Effector memory CD4-positive, alpha-beta T cell (primary cell): Measurements from ENCODE around the gene SHE.
A peak's percentile ranks its signal among the peaks of the same experiment; 100 is the strongest.

Experiments used
- DNase-seq, 3 donors: peaks; one replicate each; pipeline ENCODE4 v3.0.0-alpha.2; 2020
- H3K27ac ChIP-seq: 2 replicates; pipeline ENCODE4 v1.7.0; 2013; ENCODE audit warnings: mild to moderate bottlenecking, low read length, moderate library complexity; ENCODE audit not compliant: insufficient read depth, poor library complexity, severe bottlenecking
- H3K27me3 ChIP-seq: replicated peaks from 2 replicates; pipeline ENCODE4 v1.7.0; 2013; ENCODE audit warnings: mild to moderate bottlenecking, low read length; ENCODE audit not compliant: insufficient read depth, control insufficient read depth, poor library complexity, severe bottlenecking
- H3K36me3 ChIP-seq: 2 replicates; pipeline ENCODE4 v1.7.0; 2013; ENCODE audit warnings: mild to moderate bottlenecking, low read length, moderate library complexity; ENCODE audit not compliant: control insufficient read depth, insufficient read depth
- H3K4me1 ChIP-seq: 2 replicates; pipeline ENCODE4 v1.7.0; 2013; ENCODE audit warnings: low read length, mild to moderate bottlenecking; ENCODE audit not compliant: control insufficient read depth, insufficient read depth, poor library complexity, severe bottlenecking
- H3K4me3 ChIP-seq: 2 replicates; pipeline ENCODE4 v1.7.0; 2013; ENCODE audit warnings: low read length, low read depth, mild to moderate bottlenecking; ENCODE audit not compliant: insufficient read depth, poor library complexity, severe bottlenecking
- H3K9me3 ChIP-seq: 2 replicates; pipeline ENCODE4 v1.7.0; 2013; ENCODE audit warnings: mild to moderate bottlenecking, low read length, moderate library complexity; ENCODE audit not compliant: control insufficient read depth
- total RNA-seq, 3 donors: gene quantifications; one replicate each; lab custom pipeline; 2026; lab: John Stamatoyannopoulos, UW

SHE gene
- total RNA-seq: 0 to 0.09 (median 0) reads per million in 3 donors

DNA sequence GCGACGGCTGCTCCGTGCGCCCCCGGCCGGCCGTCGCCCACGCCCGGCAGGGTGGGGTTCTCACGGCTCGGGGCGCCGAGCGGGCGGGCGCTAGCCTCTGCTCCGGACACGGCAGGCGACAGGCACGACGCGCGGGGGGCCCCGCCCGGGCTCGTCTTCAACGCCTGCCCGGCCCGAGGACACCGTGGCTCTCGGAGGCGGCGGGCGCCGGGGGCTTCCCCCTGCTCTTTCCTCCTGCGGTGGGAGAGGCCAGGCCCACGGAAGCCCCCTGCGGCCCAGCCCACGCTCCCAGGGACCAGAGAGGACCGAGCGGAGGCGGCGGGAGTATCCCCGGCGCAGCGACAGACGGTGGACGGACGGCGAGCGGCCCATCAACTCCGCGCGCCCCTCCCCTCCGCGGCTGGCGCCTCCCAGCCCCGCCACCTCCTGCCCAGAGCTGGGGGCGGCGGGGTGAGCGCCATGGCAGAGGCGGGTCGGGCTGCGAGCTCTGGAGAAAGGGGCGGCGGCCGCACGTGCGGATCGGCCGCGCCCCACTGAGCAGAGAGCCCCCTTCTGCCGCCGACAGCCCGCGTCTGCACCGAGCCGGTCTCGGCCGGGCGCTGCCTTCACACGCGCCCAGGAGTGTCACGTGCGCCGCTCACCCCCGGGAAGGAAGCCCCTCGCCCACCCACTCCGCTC lies at the start of gene SHE, which contains the start of gene TDRD10:
SHE (minus strand) TSS at position 347 of the 678 bp plus-strand sequence. CDS start 386 bp downstream, outside the sequence.
TDRD10 (plus strand) TSS at position 154 of the 678 bp plus-strand sequence. CDS start 4,685 bp downstream, outside the sequence.
- no peaks in the 10 kb centered on the region for H3K36me3 ChIP-seq
- no peak for DNase-seq
- H3K27me3 ChIP-seq: peaks cover 29% of the 10 kb centered on the region
- no peaks in the 10 kb centered on the region for H3K9me3 ChIP-seq
- H3K4me3 ChIP-seq: peak within 1 kb of the TSS; percentile 42
- H3K27ac ChIP-seq: no peak within 1 kb of the TSS
- peaks cover 9% of the 10 kb centered on the region for H3K4me1 ChIP-seq

DNA sequence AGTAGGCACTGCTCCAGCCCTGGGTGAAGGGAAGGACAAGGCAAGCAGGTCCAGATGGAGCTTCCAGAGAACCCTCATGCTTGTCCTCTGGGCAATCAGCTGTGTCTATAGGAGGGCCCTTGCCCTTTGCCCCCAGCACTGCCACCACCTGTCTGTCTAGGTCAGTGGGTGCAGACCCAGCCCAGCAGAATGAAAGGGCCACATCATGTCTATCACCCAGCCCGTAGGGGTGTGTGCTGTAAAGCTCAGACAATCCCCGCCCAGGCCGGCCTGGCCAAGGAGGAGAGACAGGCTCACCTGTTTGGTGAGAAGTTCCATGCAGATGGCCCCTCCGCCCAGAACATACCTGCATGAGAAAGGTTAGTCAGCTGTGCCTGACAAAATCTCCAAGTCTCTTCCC lies 49.3 kb upstream of the SHE start:
- Histone ChIP-seq H3K36me3 (peaks cover 71% of the 10 kb centered on the region), H3K27ac (no peak overlapping the region), H3K4me3 (no peak overlapping the region), H3K4me1 (peaks cover 4% of the 10 kb centered on the region), H3K9me3 (no peaks in the 10 kb centered on the region), H3K27me3 (no peaks in the 10 kb centered on the region)
- no peak for DNase-seq

DNA sequence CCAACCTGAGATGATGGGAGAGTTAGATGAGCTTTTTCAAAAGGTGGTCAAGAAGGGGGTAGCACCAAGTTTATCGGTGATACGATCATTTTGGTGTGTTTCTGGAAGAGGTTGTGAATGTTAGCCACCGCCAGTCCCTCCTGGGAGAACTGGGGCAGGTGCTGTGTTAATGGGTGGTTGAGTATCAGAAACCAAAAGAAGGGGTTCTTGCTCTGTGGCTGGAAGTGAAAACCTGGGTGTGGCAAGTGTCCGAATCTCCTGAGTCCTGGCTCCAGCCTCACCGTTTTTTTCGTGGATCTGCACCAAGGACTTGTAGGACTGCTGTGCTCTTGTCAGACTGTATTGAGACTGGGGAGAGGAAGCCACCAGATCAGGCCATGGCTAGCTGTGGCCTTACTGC lies 48.4 kb upstream of the SHE start:
- DNase-seq: no peak
- no peak overlapping the region for H3K4me3 ChIP-seq
- no peaks in the 10 kb centered on the region for H3K4me1 ChIP-seq
- no peaks in the 10 kb centered on the region for H3K27me3 ChIP-seq
- H3K27ac ChIP-seq: no peak overlapping the region
- peaks cover 64% of the 10 kb centered on the region for H3K36me3 ChIP-seq
- H3K9me3 ChIP-seq: no peaks in the 10 kb centered on the region

DNA sequence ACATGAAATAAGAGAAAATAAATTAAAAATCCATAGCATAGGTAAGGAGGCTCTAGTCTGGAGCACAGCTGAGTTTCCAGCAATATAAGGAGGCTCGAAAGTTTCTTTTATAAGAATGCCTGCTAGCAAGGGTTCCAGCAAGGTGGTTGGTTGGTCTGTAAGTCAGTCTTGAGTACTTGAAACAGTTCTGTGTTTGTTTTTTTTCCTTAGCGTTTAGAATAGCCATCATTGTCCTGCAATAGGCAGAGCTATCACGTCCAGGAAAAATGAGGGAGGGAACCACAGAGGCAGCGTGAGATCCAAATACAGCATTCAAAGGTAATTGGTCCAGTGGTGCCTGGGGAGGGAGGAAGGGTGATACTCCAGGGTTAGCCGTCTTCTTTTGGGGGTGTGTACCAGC lies 47.9 kb upstream of the SHE start:
- H3K4me3 ChIP-seq: no peak overlapping the region
- H3K27ac ChIP-seq: no peak overlapping the region
- DNase-seq: no peak
- H3K4me1 ChIP-seq: no peaks in the 10 kb centered on the region
- H3K36me3 ChIP-seq: peaks cover 59% of the 10 kb centered on the region
- no peaks in the 10 kb centered on the region for H3K27me3 ChIP-seq
- H3K9me3 ChIP-seq: no peaks in the 10 kb centered on the region

- DNase-seq: no peak
- Histone ChIP-seq H3K4me1 (no peaks in the 10 kb centered on the region), H3K27me3 (no peaks in the 10 kb centered on the region), H3K27ac (no peak overlapping the region), H3K36me3 (peaks cover 51% of the 10 kb centered on the region), H3K4me3 (no peak overlapping the region), H3K9me3 (no peaks in the 10 kb centered on the region)
Measured at GRCh38 chr1:154549202-154549770, 47.1 kb upstream of the SHE start.

DNA sequence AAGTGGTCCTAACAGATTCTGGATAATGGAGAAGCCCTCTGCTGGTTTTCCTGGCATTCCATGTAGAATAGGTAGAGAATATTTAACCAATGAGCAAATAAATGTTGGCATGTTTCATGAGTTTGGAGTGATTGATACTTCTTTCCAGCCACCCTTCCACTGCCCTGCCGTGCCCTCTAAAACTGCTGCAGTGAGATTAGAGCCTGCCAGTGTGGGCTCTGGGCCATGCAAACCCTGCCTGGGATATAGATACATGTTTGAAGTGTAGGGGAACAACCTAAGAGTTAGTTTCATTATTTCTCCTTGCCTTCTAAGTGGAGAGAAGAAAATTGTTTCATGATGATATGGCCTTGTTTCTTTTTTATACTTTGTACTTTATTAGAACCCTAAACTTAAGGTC lies 45.8 kb upstream of the SHE start:
- no peak overlapping the region for H3K27ac ChIP-seq
- no peak for DNase-seq
- peaks cover 38% of the 10 kb centered on the region for H3K36me3 ChIP-seq
- no peaks in the 10 kb centered on the region for H3K27me3 ChIP-seq
- H3K4me3 ChIP-seq: no peak overlapping the region
- H3K4me1 ChIP-seq: no peaks in the 10 kb centered on the region
- no peaks in the 10 kb centered on the region for H3K9me3 ChIP-seq

GRCh38 chr1:154547105-154547732 lies 45.0 kb upstream of the SHE start:
- DNase-seq: no peak
- Histone ChIP-seq H3K4me1 (no peaks in the 10 kb centered on the region), H3K27ac (no peak overlapping the region), H3K4me3 (no peak overlapping the region), H3K27me3 (no peaks in the 10 kb centered on the region), H3K9me3 (no peaks in the 10 kb centered on the region), H3K36me3 (peaks cover 30% of the 10 kb centered on the region)

DNA sequence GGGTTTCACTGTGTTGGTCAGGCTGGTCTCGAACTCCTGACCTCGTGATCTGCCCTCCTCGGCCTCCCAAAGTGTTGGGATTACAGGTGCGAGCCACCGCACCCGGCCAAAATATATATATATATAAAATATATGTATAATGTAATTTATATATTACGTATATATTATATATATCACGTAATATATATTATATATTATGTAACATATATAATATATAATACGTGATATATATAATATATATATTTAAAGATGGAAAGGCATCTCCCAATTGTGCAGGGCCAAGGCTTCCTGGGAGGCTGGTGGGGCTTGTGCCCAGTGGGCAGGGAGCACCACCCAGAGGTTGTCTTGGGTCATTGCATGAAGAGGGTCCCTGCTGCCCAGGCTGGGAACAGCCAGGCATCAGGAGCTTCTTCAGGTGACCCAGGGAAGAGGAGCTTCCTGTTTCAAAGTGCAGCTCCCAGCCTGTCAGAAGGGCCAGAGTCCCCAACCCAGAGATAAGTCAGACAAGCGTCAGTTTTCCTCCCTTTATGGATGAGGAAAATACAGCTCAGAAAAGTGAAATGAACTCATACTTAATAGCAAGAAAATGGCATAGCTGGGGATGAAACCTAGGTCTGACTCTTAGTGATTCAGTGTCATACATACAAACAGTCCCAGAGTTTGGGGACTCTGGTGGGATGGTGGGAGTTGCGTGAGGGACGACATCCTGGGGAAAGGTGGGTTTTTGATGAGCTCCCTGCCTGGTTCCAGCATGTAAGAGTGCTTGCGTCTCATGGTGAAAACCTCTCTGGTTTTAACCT lies 44.3 kb upstream of the SHE start:
- H3K4me1 ChIP-seq: no peaks in the 10 kb centered on the region
- H3K36me3 ChIP-seq: peaks cover 22% of the 10 kb centered on the region
- no peaks in the 10 kb centered on the region for H3K9me3 ChIP-seq
- no peak overlapping the region for H3K27ac ChIP-seq
- peak in 1 of 3 donors; percentile 34 for DNase-seq
- no peaks in the 10 kb centered on the region for H3K27me3 ChIP-seq
- no peak overlapping the region for H3K4me3 ChIP-seq

DNA sequence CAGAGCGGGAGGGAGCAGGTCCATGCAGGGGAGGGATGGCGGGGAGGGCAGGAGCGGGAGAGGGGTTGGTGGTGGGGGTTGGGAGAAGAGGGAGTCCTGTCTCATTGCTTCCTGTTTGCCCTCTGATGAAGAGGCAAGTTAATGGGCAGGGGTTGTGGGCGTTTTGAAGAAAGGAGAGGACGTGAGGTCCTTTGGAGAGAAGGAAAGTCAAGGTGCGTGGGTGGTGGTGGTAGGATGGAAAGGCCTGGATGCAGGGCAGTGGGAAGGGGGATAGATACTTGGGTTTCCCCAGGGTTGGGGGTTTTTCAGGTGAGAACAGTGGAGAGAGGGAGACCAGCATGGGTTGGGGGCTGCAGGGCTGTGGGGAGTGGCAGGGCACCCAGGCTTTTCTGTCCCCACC lies 39.0 kb upstream of the SHE start:
- Histone ChIP-seq H3K36me3 (no peaks in the 10 kb centered on the region), H3K9me3 (no peaks in the 10 kb centered on the region), H3K27me3 (no peaks in the 10 kb centered on the region), H3K4me3 (no peak overlapping the region), H3K4me1 (no peaks in the 10 kb centered on the region), H3K27ac (no peak overlapping the region)
- no peak for DNase-seq
